ENCODE results near the gene PC. TPM values are rescaled to one million over a fixed set of nuclear protein-coding genes. Genes with fewer than 3 reads are reported as not detected.

The PC gene
- total and polyA plus RNA-seq, 9 donors = 4.2 to 27.5 (median 14.7) TPM

- Histone ChIP-seq H3K4me1 (ENCODE audit: insufficient read depth) (peaks cover 3% of the 10 kb centered on the region), H3K4me3 (no peak overlapping the region), H3K27ac (no peak overlapping the region), H3K36me3 (no peaks in the 10 kb centered on the region), H3K27me3 (no peaks in the 10 kb centered on the region), H3K9me3 (no peaks in the 10 kb centered on the region)
- 84 to 87% (median 85%) methylated on average over 27 to 29 of the region's 29 CpGs for WGBS, 3 donors
- DNase-seq = peak in 1 of 5 donors; percentile 43
- intact Hi-C loops (cut with DNase I) = no loop called here
- TF ChIP-seq POLR2A (IDR thresholded peaks at IDR 0.05) (no peak), CTCF (IDR thresholded peaks at IDR 0.05) (no peak), EP300 (IDR thresholded peaks at IDR 0.05) (no peak)
Observed at GRCh38 chr11:66858939-66859685, 99.1 kb downstream of the PC start.

- intact Hi-C loops (cut with DNase I) = no loop called here
- TF ChIP-seq CTCF (IDR thresholded peaks at IDR 0.05) (no peak), EP300 (IDR thresholded peaks at IDR 0.05) (no peak), POLR2A (IDR thresholded peaks at IDR 0.05) (no peak)
- WGBS, 3 donors = 93 to 97% (median 95%) methylated on average over 32 to 62 of the region's 62 CpGs
- no peaks in the 10 kb centered on the region for H3K36me3 ChIP-seq
- DNase-seq = peak in 2 of 5 donors; percentile 48 to 49
- H3K9me3 ChIP-seq = no peaks in the 10 kb centered on the region
- H3K4me1 ChIP-seq (ENCODE audit: insufficient read depth) = peaks cover 3% of the 10 kb centered on the region
- H3K4me3 ChIP-seq = no peak overlapping the region
- H3K27ac ChIP-seq = no peak overlapping the region
- no peaks in the 10 kb centered on the region for H3K27me3 ChIP-seq
Observed at GRCh38 chr11:66858186-66858938, 99.8 kb downstream of the PC start.

- no peak overlapping the region for H3K27ac ChIP-seq
Observed at GRCh38 chr11:66857927-66858185, 100.3 kb downstream of the PC start.

More at GRCh38 chr11:66857927-66858185, 100.3 kb downstream of the PC start:
- 93 to 97% (median 96%) methylated on average over 17 to 19 of the region's 19 CpGs for WGBS, 3 donors
- Histone ChIP-seq H3K9me3 (no peaks in the 10 kb centered on the region), H3K27me3 (no peaks in the 10 kb centered on the region), H3K36me3 (no peaks in the 10 kb centered on the region), H3K4me1 (ENCODE audit: insufficient read depth) (peaks cover 3% of the 10 kb centered on the region), H3K4me3 (no peak overlapping the region)
- no peak for TF ChIP-seq POLR2A (IDR thresholded peaks at IDR 0.05)
- no peak for TF ChIP-seq CTCF (IDR thresholded peaks at IDR 0.05)
- TF ChIP-seq EP300 (IDR thresholded peaks at IDR 0.05) = no peak
- DNase-seq = peak in 1 of 5 donors; percentile 56
- intact Hi-C loops (cut with DNase I) = no loop called here

Data from ovary (tissue), 9 donors.